HepG2 (cell line): Measurements from ENCODE around the gene ALDH16A1. TPM values are rescaled to one million over a fixed set of nuclear protein-coding genes. Genes with fewer than 3 reads are reported as not detected.

ENCODE experiments used
- DMAP1 ChIP-seq: IDR thresholded peaks from 2 replicates; pipeline ENCODE4 v1.6.1; 2016
- EP300 ChIP-seq, 3 experiments: sonication (generic) in 1 of 3; formaldehyde crosslinking in 1 of 3; IDR thresholded peaks; 2 replicates each; pipeline versions ENCODE4 v1.5.1 to v1.6.1; 2011 to 2020; ENCODE audit warnings: low read depth in 2 of 3, low read length in 2 of 3, borderline replicate concordance in 1 of 3, improper control_type of control experiment in 1 of 3, mild to moderate bottlenecking in 1 of 3, missing genetic modification reagents in 1 of 3, moderate library complexity in 1 of 3
- HOXA7 ChIP-seq: sonication (generic); formaldehyde crosslinking; IDR thresholded peaks from 2 replicates; pipeline ENCODE4 v1.8.1; 2022; ENCODE audit warnings: mild to moderate bottlenecking, missing genetic modification reagents, moderate library complexity
- MED1 ChIP-seq: sonication (generic); formaldehyde crosslinking; IDR thresholded peaks from 2 replicates; pipeline ENCODE4 v1.4.0; 2020; ENCODE audit warnings: missing genetic modification reagents
- POLR2AphosphoS5 ChIP-seq: IDR thresholded peaks from 2 replicates; pipeline ENCODE4 v1.6.1; 2012; ENCODE audit warnings: low read depth, low read length
- SAP130 ChIP-seq: IDR thresholded peaks from 2 replicates; pipeline ENCODE4 v1.6.1; 2016; ENCODE audit warnings: low read depth
- SRSF1 ChIP-seq: fragments of 200-400 bp; formaldehyde crosslinking; optimal IDR thresholded peaks from 2 replicates; pipeline ENCODE3; 2017; ENCODE audit warnings: mild to moderate bottlenecking, low read depth, low read length, moderate library complexity
- THAP11 ChIP-seq: IDR thresholded peaks from 2 replicates; pipeline ENCODE4 v1.6.1; 2016; ENCODE audit warnings: missing biosample characterization, missing genetic modification reagents
- ZBTB43 ChIP-seq: sonication (generic); formaldehyde crosslinking; conservative IDR thresholded peaks from 2 replicates; pipeline ENCODE4 v1.4.0; 2020; ENCODE audit warnings: missing genetic modification reagents
- ZNF205 ChIP-seq: IDR thresholded peaks from 2 replicates; pipeline ENCODE4 v1.6.1; 2018; ENCODE audit warnings: missing biosample characterization, missing genetic modification reagents
- ZNF367 ChIP-seq: sonication (generic); formaldehyde crosslinking; IDR thresholded peaks from 2 replicates; pipeline ENCODE4 v1.4.0; 2020; ENCODE audit warnings: missing genetic modification reagents, borderline replicate concordance
- ZNF580 ChIP-seq: IDR thresholded peaks from 2 replicates; pipeline ENCODE4 v1.6.1; 2016; ENCODE audit warnings: low read depth, borderline replicate concordance
- ZNF589 ChIP-seq: sonication (generic); formaldehyde crosslinking; conservative IDR thresholded peaks from 2 replicates; pipeline ENCODE4 v1.8.0; 2022; ENCODE audit warnings: mild to moderate bottlenecking, moderate library complexity, missing genetic modification reagents
- ZNF652 ChIP-seq: IDR thresholded peaks from 2 replicates; pipeline ENCODE4 v1.6.1; 2016; ENCODE audit warnings: low read depth, borderline replicate concordance
- ZNF782 ChIP-seq: sonication (generic); formaldehyde crosslinking; IDR thresholded peaks from 2 replicates; pipeline ENCODE4 v1.4.0; 2020; ENCODE audit warnings: missing genetic modification reagents, mild to moderate bottlenecking, borderline replicate concordance
- polyA plus RNA-seq, 8 experiments: library from polyadenylated mRNA; depleted of rRNA in 3 of 8; stranded (reverse) in 7 of 8; unstranded in 1 of 8; fragments of >200 nt; fragmentation: Illumina TruSeq in 4 of 8; extraction: Trizol in 4 of 8; gene quantifications; 2 replicates each; pipeline versions ENCODE4 v1.2.1 to v1.2.3, GENCODE V29; 2011 to 2016; ENCODE audit warnings: low read depth in 4 of 8, missing spikeins in 1 of 8, mixed read lengths in 1 of 8; ENCODE audit not compliant: insufficient read depth in 1 of 8
- total RNA-seq, 5 experiments: library from RNA; depleted of rRNA; stranded (reverse); fragments of >200 nt; fragmentation: Illumina TruSeq; extraction: Trizol; gene quantifications; 2 replicates each; pipeline ENCODE4 v1.2.3, GENCODE V29; 2016; ENCODE audit warnings: low read depth in 1 of 5
- TF ChIP-seq, protein P1 (sequence below): sonication (generic); formaldehyde crosslinking; IDR thresholded peaks from 2 replicates; pipeline ENCODE4 v1.4.0; 2020; ENCODE audit warnings: mild to moderate bottlenecking, missing genetic modification reagents
- TF ChIP-seq, protein P2 (sequence below): sonication (generic); formaldehyde crosslinking; IDR thresholded peaks from 2 replicates; pipeline ENCODE4 v1.5.0; 2020; ENCODE audit warnings: mild to moderate bottlenecking, missing genetic modification reagents, moderate library complexity
- TF ChIP-seq, protein P3 (sequence below): sonication (generic); formaldehyde crosslinking; IDR thresholded peaks from 2 replicates; pipeline ENCODE4 v1.5.1; 2020; ENCODE audit warnings: mild to moderate bottlenecking, missing genetic modification reagents, moderate library complexity

The ALDH16A1 gene
- total and polyA plus RNA-seq, 2 of the 13 experiments (the other 11 are each of a cell fraction or from before 2014, with no cell fraction given), result 8.4 to 34.9 TPM

- TF ChIP-seq ZBTB43, result no peak
- TF ChIP-seq SAP130 (CRISPR knock-in tag), result peak; percentile 81
- peak; percentile 55 for TF ChIP-seq THAP11
- TF ChIP-seq, protein P1, sequence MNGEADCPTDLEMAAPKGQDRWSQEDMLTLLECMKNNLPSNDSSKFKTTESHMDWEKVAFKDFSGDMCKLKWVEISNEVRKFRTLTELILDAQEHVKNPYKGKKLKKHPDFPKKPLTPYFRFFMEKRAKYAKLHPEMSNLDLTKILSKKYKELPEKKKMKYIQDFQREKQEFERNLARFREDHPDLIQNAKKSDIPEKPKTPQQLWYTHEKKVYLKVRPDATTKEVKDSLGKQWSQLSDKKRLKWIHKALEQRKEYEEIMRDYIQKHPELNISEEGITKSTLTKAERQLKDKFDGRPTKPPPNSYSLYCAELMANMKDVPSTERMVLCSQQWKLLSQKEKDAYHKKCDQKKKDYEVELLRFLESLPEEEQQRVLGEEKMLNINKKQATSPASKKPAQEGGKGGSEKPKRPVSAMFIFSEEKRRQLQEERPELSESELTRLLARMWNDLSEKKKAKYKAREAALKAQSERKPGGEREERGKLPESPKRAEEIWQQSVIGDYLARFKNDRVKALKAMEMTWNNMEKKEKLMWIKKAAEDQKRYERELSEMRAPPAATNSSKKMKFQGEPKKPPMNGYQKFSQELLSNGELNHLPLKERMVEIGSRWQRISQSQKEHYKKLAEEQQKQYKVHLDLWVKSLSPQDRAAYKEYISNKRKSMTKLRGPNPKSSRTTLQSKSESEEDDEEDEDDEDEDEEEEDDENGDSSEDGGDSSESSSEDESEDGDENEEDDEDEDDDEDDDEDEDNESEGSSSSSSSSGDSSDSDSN (CRISPR knock-in tag), result peak; percentile 62; the same call in 1 of the 2 replicates
- peak; percentile 66; the same call in 1 of the 2 replicates for TF ChIP-seq DMAP1 (CRISPR knock-in tag)
- peak; percentile 79; the same call in 1 of the 2 replicates for TF ChIP-seq ZNF652 (CRISPR knock-in tag)
- TF ChIP-seq ZNF367 (CRISPR knock-in tag), result no peak
- peak; percentile 91 for TF ChIP-seq POLR2AphosphoS5
- TF ChIP-seq ZNF580, result peak; percentile 84
- TF ChIP-seq EP300 (IDR thresholded peaks at IDR 0.05; ENCODE audit: low read depth in 2 of 2, low read length in 2 of 2), result peak in 1 of 2 experiments; percentile 11; a peak in 1 of 4 replicates
- no peak for TF ChIP-seq EP300 (CRISPR knock-in tag; IDR thresholded peaks at IDR 0.05; ENCODE audit: borderline replicate concordance)
- no peak for TF ChIP-seq HOXA7
- peak; percentile 60; the same call in 1 of the 2 replicates for TF ChIP-seq ZNF782 (CRISPR knock-in tag)
- TF ChIP-seq, protein P2, sequence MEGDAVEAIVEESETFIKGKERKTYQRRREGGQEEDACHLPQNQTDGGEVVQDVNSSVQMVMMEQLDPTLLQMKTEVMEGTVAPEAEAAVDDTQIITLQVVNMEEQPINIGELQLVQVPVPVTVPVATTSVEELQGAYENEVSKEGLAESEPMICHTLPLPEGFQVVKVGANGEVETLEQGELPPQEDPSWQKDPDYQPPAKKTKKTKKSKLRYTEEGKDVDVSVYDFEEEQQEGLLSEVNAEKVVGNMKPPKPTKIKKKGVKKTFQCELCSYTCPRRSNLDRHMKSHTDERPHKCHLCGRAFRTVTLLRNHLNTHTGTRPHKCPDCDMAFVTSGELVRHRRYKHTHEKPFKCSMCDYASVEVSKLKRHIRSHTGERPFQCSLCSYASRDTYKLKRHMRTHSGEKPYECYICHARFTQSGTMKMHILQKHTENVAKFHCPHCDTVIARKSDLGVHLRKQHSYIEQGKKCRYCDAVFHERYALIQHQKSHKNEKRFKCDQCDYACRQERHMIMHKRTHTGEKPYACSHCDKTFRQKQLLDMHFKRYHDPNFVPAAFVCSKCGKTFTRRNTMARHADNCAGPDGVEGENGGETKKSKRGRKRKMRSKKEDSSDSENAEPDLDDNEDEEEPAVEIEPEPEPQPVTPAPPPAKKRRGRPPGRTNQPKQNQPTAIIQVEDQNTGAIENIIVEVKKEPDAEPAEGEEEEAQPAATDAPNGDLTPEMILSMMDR, result no peak
- peak; percentile 75 for TF ChIP-seq SRSF1
- TF ChIP-seq, protein P3, sequence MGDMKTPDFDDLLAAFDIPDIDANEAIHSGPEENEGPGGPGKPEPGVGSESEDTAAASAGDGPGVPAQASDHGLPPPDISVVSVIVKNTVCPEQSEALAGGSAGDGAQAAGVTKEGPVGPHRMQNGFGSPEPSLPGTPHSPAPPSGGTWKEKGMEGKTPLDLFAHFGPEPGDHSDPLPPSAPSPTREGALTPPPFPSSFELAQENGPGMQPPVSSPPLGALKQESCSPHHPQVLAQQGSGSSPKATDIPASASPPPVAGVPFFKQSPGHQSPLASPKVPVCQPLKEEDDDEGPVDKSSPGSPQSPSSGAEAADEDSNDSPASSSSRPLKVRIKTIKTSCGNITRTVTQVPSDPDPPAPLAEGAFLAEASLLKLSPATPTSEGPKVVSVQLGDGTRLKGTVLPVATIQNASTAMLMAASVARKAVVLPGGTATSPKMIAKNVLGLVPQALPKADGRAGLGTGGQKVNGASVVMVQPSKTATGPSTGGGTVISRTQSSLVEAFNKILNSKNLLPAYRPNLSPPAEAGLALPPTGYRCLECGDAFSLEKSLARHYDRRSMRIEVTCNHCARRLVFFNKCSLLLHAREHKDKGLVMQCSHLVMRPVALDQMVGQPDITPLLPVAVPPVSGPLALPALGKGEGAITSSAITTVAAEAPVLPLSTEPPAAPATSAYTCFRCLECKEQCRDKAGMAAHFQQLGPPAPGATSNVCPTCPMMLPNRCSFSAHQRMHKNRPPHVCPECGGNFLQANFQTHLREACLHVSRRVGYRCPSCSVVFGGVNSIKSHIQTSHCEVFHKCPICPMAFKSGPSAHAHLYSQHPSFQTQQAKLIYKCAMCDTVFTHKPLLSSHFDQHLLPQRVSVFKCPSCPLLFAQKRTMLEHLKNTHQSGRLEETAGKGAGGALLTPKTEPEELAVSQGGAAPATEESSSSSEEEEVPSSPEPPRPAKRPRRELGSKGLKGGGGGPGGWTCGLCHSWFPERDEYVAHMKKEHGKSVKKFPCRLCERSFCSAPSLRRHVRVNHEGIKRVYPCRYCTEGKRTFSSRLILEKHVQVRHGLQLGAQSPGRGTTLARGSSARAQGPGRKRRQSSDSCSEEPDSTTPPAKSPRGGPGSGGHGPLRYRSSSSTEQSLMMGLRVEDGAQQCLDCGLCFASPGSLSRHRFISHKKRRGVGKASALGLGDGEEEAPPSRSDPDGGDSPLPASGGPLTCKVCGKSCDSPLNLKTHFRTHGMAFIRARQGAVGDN (CRISPR knock-in tag), result peak; percentile 65; the same call in 1 of the 2 replicates
- peak; percentile 69; the same call in 1 of the 2 replicates for TF ChIP-seq ZNF205 (CRISPR knock-in tag)
- TF ChIP-seq ZNF589, result no peak
- peak; percentile 72 for TF ChIP-seq MED1 (CRISPR knock-in tag)
Measured at GRCh38 chr19:49512970-49513745, 60.1 kb downstream of the ALDH16A1 start (continued).
